Thoracic aorta (tissue), 2 donors: Measurements from ENCODE around the gene LRRC8D. TPM values are rescaled to one million over a fixed set of nuclear protein-coding genes. Genes with fewer than 3 reads are reported as not detected.

Experiments
- ATAC-seq: fragments of 150-250 bp; one replicate; pipeline ENCODE4 v1.8.0; 2017; ENCODE audit warnings: low read depth; ENCODE audit not compliant: insufficient number of reproducible peaks, low FRiP score
- DNase-seq: peaks from one replicate; pipeline ENCODE4 v3.0.0-alpha.2; 2020; ENCODE audit warnings: low spot score
- H3K27ac ChIP-seq, 2 donors: fragments of 200-600 bp; sonication (generic); 1 replicate in 1 of 2; 2 replicates in 1 of 2; pipeline ENCODE4 v1.5.1; 2016; ENCODE audit warnings: mild to moderate bottlenecking in 2 of 2, moderate library complexity in 2 of 2
- H3K27me3 ChIP-seq: fragments of 200-600 bp; sonication (generic); replicated peaks from 2 replicates; pipeline ENCODE4 v1.6.0; 2016; ENCODE audit warnings: mild to moderate bottlenecking; ENCODE audit not compliant: insufficient read depth
- H3K36me3 ChIP-seq: fragments of 200-600 bp; sonication (generic); one replicate; pipeline ENCODE4 v1.5.1; 2016
- H3K4me1 ChIP-seq, 2 donors: fragments of 200-600 bp; sonication (generic); 1 replicate in 1 of 2; 2 replicates in 1 of 2; pipeline versions ENCODE4 v1.5.1 to v1.6.0; 2016; ENCODE audit warnings: low read depth in 2 of 2, mild to moderate bottlenecking in 1 of 2; ENCODE audit not compliant: control insufficient read depth in 1 of 2
- H3K4me3 ChIP-seq: fragments of 200-600 bp; sonication (generic); 2 replicates; pipeline ENCODE4 v1.5.1; 2016; ENCODE audit warnings: mild to moderate bottlenecking
- H3K9me3 ChIP-seq: fragments of 200-600 bp; sonication (generic); 2 replicates; pipeline ENCODE4 v1.5.1; 2016
- CTCF ChIP-seq: fragments of 200-600 bp; sonication (generic); IDR thresholded peaks from one replicate; pipeline ENCODE4 v1.5.1; 2019; ENCODE audit warnings: antibody characterized with exemption
- total RNA-seq, 2 donors: library from RNA; depleted of rRNA; stranded (reverse); fragments of >200 nt; gene quantifications; one replicate each; pipeline versions ENCODE4 v1.1.0 to v1.2.3, GENCODE V29; 2016

Gene LRRC8D
- total RNA-seq, 2 donors from 2014 or later, result 8.8 to 10.7 TPM

- no peaks in the 10 kb centered on the region for H3K9me3 ChIP-seq
- no peak for DNase-seq
- TF ChIP-seq CTCF, result no peak
- H3K27ac ChIP-seq, result no peak overlapping the region
- H3K4me1 ChIP-seq, result no peaks in the 10 kb centered on the region
- no peak overlapping the region for H3K4me3 ChIP-seq
- no peak for ATAC-seq
- no peaks in the 10 kb centered on the region for H3K27me3 ChIP-seq
- H3K36me3 ChIP-seq, result no peaks in the 10 kb centered on the region
Measured at GRCh38 chr1:89965193-89965768, 144.4 kb downstream of the LRRC8D start.

- TF ChIP-seq CTCF, result no peak
- Histone ChIP-seq H3K4me1 (no peaks in the 10 kb centered on the region), H3K27ac (no peak overlapping the region), H3K9me3 (no peaks in the 10 kb centered on the region), H3K36me3 (no peaks in the 10 kb centered on the region), H3K27me3 (no peaks in the 10 kb centered on the region), H3K4me3 (no peak overlapping the region)
- ATAC-seq, result no peak
- no peak for DNase-seq
Measured at GRCh38 chr1:89966656-89967055, 145.8 kb downstream of the LRRC8D start.

GRCh38 chr1:89971600-89971999 lies 150.8 kb downstream of the LRRC8D start:
- peaks cover 0 to 5% of the 10 kb centered on the region in 2 donors for H3K4me1 ChIP-seq
- H3K36me3 ChIP-seq, result no peaks in the 10 kb centered on the region
- H3K27me3 ChIP-seq, result no peaks in the 10 kb centered on the region
- TF ChIP-seq CTCF, result no peak
- ATAC-seq (no peak), DNase-seq (no peak)
- no peak overlapping the region for H3K4me3 ChIP-seq
- H3K27ac ChIP-seq, result no peak overlapping the region
- H3K9me3 ChIP-seq, result no peaks in the 10 kb centered on the region

GRCh38 chr1:89972024-89972423 lies 151.2 kb downstream of the LRRC8D start:
- Histone ChIP-seq H3K4me1 (peaks cover 0 to 5% of the 10 kb centered on the region in 2 donors), H3K27me3 (no peaks in the 10 kb centered on the region), H3K36me3 (no peaks in the 10 kb centered on the region), H3K9me3 (no peaks in the 10 kb centered on the region), H3K4me3 (no peak overlapping the region), H3K27ac (no peak overlapping the region)
- ATAC-seq (no peak), DNase-seq (no peak)
- no peak for TF ChIP-seq CTCF

- no peak for TF ChIP-seq CTCF
- H3K4me1 ChIP-seq, result peaks cover 0 to 5% of the 10 kb centered on the region in 2 donors
- no peaks in the 10 kb centered on the region for H3K9me3 ChIP-seq
- no peak for ATAC-seq
- H3K36me3 ChIP-seq, result no peaks in the 10 kb centered on the region
- no peak overlapping the region for H3K27ac ChIP-seq
- no peak for DNase-seq
- H3K4me3 ChIP-seq, result no peak overlapping the region
- no peaks in the 10 kb centered on the region for H3K27me3 ChIP-seq
Measured at GRCh38 chr1:89973471-89974127, 152.8 kb downstream of the LRRC8D start.
